Hepatocyte (in vitro differentiated cells): ENCODE results near the gene AP2A2.

Experiments used
- CTCF ChIP-seq: fragments of 200-600 bp; sonication (generic); IDR thresholded peaks from 2 replicates; pipeline ENCODE4 v1.5.1; 2016; ENCODE audit warnings: antibody characterized with exemption, mild to moderate bottlenecking; ENCODE audit not compliant: poor library complexity
- EZH2phosphoT487 ChIP-seq: fragments of 200-600 bp; sonication (generic); IDR thresholded peaks from one replicate; pipeline ENCODE4 v1.6.1; 2018; ENCODE audit warnings: antibody characterized with exemption, mild to moderate bottlenecking, low read depth, moderate library complexity; ENCODE audit not compliant: unreplicated experiment, severe bottlenecking

GRCh38 chr11:945986-946385, 20.3 kb downstream of the AP2A2 start:
- TF ChIP-seq EZH2phosphoT487 (no peak), CTCF (no peak)
